ENCODE results near the gene FBXW11. TPM values are rescaled to one million over a fixed set of nuclear protein-coding genes. Genes with fewer than 3 reads are reported as not detected.

FBXW11 gene
- total and polyA plus RNA-seq, 2 donors from 2014 or later: 16.0 to 44.4 TPM

DNA sequence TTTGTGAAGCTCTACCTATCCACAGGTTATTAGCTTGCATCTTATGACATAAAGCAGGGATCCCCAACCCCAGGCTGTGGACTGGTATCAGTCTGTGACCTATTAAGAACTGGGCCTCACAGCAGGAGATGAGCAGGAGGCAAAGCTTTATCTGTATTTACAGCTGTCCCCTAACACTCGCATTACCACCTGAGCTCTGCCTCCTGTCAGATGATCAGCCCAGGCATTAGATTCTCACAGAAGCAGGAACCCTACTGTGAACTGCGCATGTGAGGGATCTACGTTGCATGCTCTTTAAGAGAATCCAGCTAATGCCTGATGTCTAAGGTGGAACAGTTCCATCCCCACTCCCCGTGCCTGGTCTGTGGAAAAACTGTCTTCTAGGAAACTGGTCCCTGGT is 19.7 kb downstream of the FBXW11 start:
- H3K9ac ChIP-seq (ENCODE audit: low read length in 3 of 3): no peak overlapping the region
- no peak for DNase-seq
- H3K27me3 ChIP-seq (ENCODE audit: control insufficient read depth, insufficient read depth, low read length): no peaks in the 10 kb centered on the region
- FAIRE-seq: no peak
- TF ChIP-seq, protein P1, sequence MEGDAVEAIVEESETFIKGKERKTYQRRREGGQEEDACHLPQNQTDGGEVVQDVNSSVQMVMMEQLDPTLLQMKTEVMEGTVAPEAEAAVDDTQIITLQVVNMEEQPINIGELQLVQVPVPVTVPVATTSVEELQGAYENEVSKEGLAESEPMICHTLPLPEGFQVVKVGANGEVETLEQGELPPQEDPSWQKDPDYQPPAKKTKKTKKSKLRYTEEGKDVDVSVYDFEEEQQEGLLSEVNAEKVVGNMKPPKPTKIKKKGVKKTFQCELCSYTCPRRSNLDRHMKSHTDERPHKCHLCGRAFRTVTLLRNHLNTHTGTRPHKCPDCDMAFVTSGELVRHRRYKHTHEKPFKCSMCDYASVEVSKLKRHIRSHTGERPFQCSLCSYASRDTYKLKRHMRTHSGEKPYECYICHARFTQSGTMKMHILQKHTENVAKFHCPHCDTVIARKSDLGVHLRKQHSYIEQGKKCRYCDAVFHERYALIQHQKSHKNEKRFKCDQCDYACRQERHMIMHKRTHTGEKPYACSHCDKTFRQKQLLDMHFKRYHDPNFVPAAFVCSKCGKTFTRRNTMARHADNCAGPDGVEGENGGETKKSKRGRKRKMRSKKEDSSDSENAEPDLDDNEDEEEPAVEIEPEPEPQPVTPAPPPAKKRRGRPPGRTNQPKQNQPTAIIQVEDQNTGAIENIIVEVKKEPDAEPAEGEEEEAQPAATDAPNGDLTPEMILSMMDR (IDR thresholded peaks at IDR 0.05; ENCODE audit: borderline replicate concordance, extremely low read depth, insufficient read depth): no peak
- H3K4me3 ChIP-seq (ENCODE audit: low read length in 3 of 3): no peak overlapping the region
- no peaks in the 10 kb centered on the region for H3K36me3 ChIP-seq (ENCODE audit: control insufficient read depth in 2 of 3, insufficient read depth in 3 of 3, low read length in 3 of 3)
- no peaks in the 10 kb centered on the region for H3K9me3 ChIP-seq (ENCODE audit: control insufficient read depth in 2 of 3, insufficient read depth in 1 of 3, low read length in 3 of 3)
- peaks cover 0 to 2% (median 0%) of the 10 kb centered on the region in 3 donors for H3K4me1 ChIP-seq (ENCODE audit: control insufficient read depth in 2 of 3, insufficient read depth in 2 of 3, low read depth in 1 of 3, low read length in 3 of 3)
- no peak overlapping the region for H3K27ac ChIP-seq (ENCODE audit: low read depth in 2 of 2, low read length in 2 of 2)
- intact Hi-C loops (cut with DNase I): no loop called here

GRCh38 chr5:171984748-171985419 is 21.6 kb downstream of the FBXW11 start:
- Histone ChIP-seq H3K9ac (ENCODE audit: low read length in 3 of 3) (no peak overlapping the region), H3K4me1 (ENCODE audit: control insufficient read depth in 2 of 3, insufficient read depth in 2 of 3, low read depth in 1 of 3, low read length in 3 of 3) (peaks cover 0 to 8% (median 4%) of the 10 kb centered on the region in 3 donors), H3K36me3 (ENCODE audit: control insufficient read depth in 2 of 3, insufficient read depth in 3 of 3, low read length in 3 of 3) (no peaks in the 10 kb centered on the region), H3K27me3 (ENCODE audit: control insufficient read depth, insufficient read depth, low read length) (no peaks in the 10 kb centered on the region), H3K9me3 (ENCODE audit: control insufficient read depth in 2 of 3, insufficient read depth in 1 of 3, low read length in 3 of 3) (peaks cover 0 to 9% (median 0%) of the 10 kb centered on the region in 3 donors), H3K27ac (ENCODE audit: low read depth in 2 of 2, low read length in 2 of 2) (no peak overlapping the region), H3K4me3 (ENCODE audit: low read length in 3 of 3) (no peak overlapping the region)
- DNase-seq (no peak), FAIRE-seq (no peak)
- intact Hi-C loops (cut with DNase I): no loop called here
- TF ChIP-seq, protein P1 (IDR thresholded peaks at IDR 0.05; ENCODE audit: borderline replicate concordance, extremely low read depth, insufficient read depth): no peak

DNA sequence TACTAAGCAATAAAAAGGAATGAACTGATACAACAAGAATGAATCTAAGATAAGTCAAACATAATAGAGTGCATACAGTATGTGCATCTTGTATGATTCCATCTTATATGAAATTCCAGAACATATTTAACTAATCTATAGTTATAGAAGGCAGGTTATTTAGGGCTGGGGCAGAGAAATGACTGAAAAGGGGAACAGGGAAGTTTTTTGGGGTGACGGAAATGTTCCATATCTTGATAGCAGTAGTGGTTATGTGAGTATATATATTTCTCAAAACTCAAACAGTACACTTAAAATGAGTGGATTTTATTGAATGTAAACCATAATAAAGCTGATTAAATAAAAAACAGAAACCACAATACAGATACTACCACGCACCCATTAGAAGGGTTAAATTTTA is 24.6 kb downstream of the FBXW11 start:
- H3K9me3 ChIP-seq (ENCODE audit: control insufficient read depth in 2 of 3, insufficient read depth in 1 of 3, low read length in 3 of 3): peaks cover 0 to 11% (median 0%) of the 10 kb centered on the region in 3 donors
- H3K27ac ChIP-seq (ENCODE audit: low read depth in 2 of 2, low read length in 2 of 2): no peak overlapping the region
- H3K4me3 ChIP-seq (ENCODE audit: low read length in 3 of 3): no peak overlapping the region
- H3K9ac ChIP-seq (ENCODE audit: low read length in 3 of 3): no peak overlapping the region
- H3K4me1 ChIP-seq (ENCODE audit: control insufficient read depth in 2 of 3, insufficient read depth in 2 of 3, low read depth in 1 of 3, low read length in 3 of 3): peaks cover 0 to 8% (median 2%) of the 10 kb centered on the region in 3 donors
- no peaks in the 10 kb centered on the region for H3K36me3 ChIP-seq (ENCODE audit: control insufficient read depth in 2 of 3, insufficient read depth in 3 of 3, low read length in 3 of 3)
- TF ChIP-seq, protein P1 (IDR thresholded peaks at IDR 0.05; ENCODE audit: borderline replicate concordance, extremely low read depth, insufficient read depth): no peak
- FAIRE-seq: no peak
- H3K27me3 ChIP-seq (ENCODE audit: control insufficient read depth, insufficient read depth, low read length): no peaks in the 10 kb centered on the region
- no peak for DNase-seq
- intact Hi-C loops (cut with DNase I): no loop called here
